ENCODE results near the gene SCAMP4. TPM values are rescaled to one million over a fixed set of nuclear protein-coding genes. Genes with fewer than 3 reads are reported as not detected.

Gene SCAMP4
- total RNA-seq, 2 donors from 2014 or later = 36.5 to 42.6 TPM

GRCh38 chr19:1957562-1958248 is 52.5 kb downstream of the SCAMP4 start:
- ATAC-seq (replicated peaks in 1 of 2) = no peak

GRCh38 chr19:1959928-1960589 is 54.9 kb downstream of the SCAMP4 start:
- no peak overlapping the region for H3K4me3 Mint-ChIP-seq
- peaks cover 11% of the 10 kb centered on the region for H3K4me1 Mint-ChIP-seq (ENCODE audit: low read depth)
- DNase-seq (no peak), ATAC-seq (replicated peaks in 1 of 2) (no peak)
- H3K27ac Mint-ChIP-seq = no peak overlapping the region
- H3K36me3 Mint-ChIP-seq (ENCODE audit: insufficient read depth in 2 of 2) = no peaks in the 10 kb centered on the region
- H3K9me3 Mint-ChIP-seq = no peaks in the 10 kb centered on the region
- H3K27me3 Mint-ChIP-seq (ENCODE audit: low read depth) = no peaks in the 10 kb centered on the region

More at GRCh38 chr19:1957562-1958248, 52.5 kb downstream of the SCAMP4 start:
- Mint-ChIP-seq H3K27me3 (ENCODE audit: low read depth) (no peaks in the 10 kb centered on the region), H3K27ac (no peak overlapping the region), H3K4me3 (no peak overlapping the region), H3K9me3 (no peaks in the 10 kb centered on the region), H3K36me3 (ENCODE audit: insufficient read depth in 2 of 2) (no peaks in the 10 kb centered on the region), H3K4me1 (ENCODE audit: low read depth) (peaks cover 11% of the 10 kb centered on the region)
- DNase-seq = no peak

- DNase-seq (no peak), ATAC-seq (replicated peaks in 1 of 2) (no peak)
- no peaks in the 10 kb centered on the region for H3K36me3 Mint-ChIP-seq (ENCODE audit: insufficient read depth in 2 of 2)
- H3K27ac Mint-ChIP-seq = no peak overlapping the region
- H3K4me3 Mint-ChIP-seq = no peak overlapping the region
- H3K4me1 Mint-ChIP-seq (ENCODE audit: low read depth) = peaks cover 19% of the 10 kb centered on the region
- no peaks in the 10 kb centered on the region for H3K9me3 Mint-ChIP-seq
- no peaks in the 10 kb centered on the region for H3K27me3 Mint-ChIP-seq (ENCODE audit: low read depth)
Measured at GRCh38 chr19:1961000-1961883, 56.0 kb downstream of the SCAMP4 start.

GRCh38 chr19:1962674-1963073 is 57.5 kb downstream of the SCAMP4 start:
- H3K36me3 Mint-ChIP-seq (ENCODE audit: insufficient read depth in 2 of 2) = no peaks in the 10 kb centered on the region
- ATAC-seq (replicated peaks in 1 of 2) = no peak
- H3K4me1 Mint-ChIP-seq (ENCODE audit: low read depth) = peaks cover 23% of the 10 kb centered on the region
- no peak overlapping the region for H3K4me3 Mint-ChIP-seq
- no peaks in the 10 kb centered on the region for H3K9me3 Mint-ChIP-seq
- H3K27me3 Mint-ChIP-seq (ENCODE audit: low read depth) = no peaks in the 10 kb centered on the region
- H3K27ac Mint-ChIP-seq = no peak overlapping the region
- DNase-seq = no peak

GRCh38 chr19:1967087-1967608 is 61.9 kb downstream of the SCAMP4 start:
- ATAC-seq (replicated peaks in 1 of 2) = peak; percentile 44 to 52
- Mint-ChIP-seq H3K27me3 (ENCODE audit: low read depth) (no peaks in the 10 kb centered on the region), H3K4me3 (peak overlapping the region in 1 of 2 donors; percentile 63), H3K36me3 (ENCODE audit: insufficient read depth in 2 of 2) (peaks cover 0 to 1% of the 10 kb centered on the region in 2 donors), H3K4me1 (ENCODE audit: low read depth) (peaks cover 16% of the 10 kb centered on the region), H3K27ac (peak overlapping the region; percentile 2), H3K9me3 (no peaks in the 10 kb centered on the region)
- DNase-seq = peak; percentile 21 to 22

GRCh38 chr19:1968279-1969175 is 63.3 kb downstream of the SCAMP4 start:
- H3K36me3 Mint-ChIP-seq (ENCODE audit: insufficient read depth in 2 of 2) = peaks cover 0 to 1% of the 10 kb centered on the region in 2 donors
- no peaks in the 10 kb centered on the region for H3K27me3 Mint-ChIP-seq (ENCODE audit: low read depth)
- no peak for ATAC-seq (replicated peaks in 1 of 2)
- no peak overlapping the region for H3K27ac Mint-ChIP-seq
- DNase-seq = no peak
- H3K4me3 Mint-ChIP-seq = no peak overlapping the region
- H3K9me3 Mint-ChIP-seq = no peaks in the 10 kb centered on the region
- peaks cover 19% of the 10 kb centered on the region for H3K4me1 Mint-ChIP-seq (ENCODE audit: low read depth)

- Mint-ChIP-seq H3K27me3 (ENCODE audit: low read depth) (no peaks in the 10 kb centered on the region), H3K36me3 (ENCODE audit: insufficient read depth in 2 of 2) (peaks cover 0 to 1% of the 10 kb centered on the region in 2 donors), H3K9me3 (no peaks in the 10 kb centered on the region), H3K27ac (no peak overlapping the region), H3K4me3 (no peak overlapping the region), H3K4me1 (ENCODE audit: low read depth) (peaks cover 21% of the 10 kb centered on the region)
- no peak for DNase-seq
- ATAC-seq (replicated peaks in 1 of 2) = no peak
Measured at GRCh38 chr19:1969176-1970002, 64.2 kb downstream of the SCAMP4 start.

- H3K4me3 Mint-ChIP-seq = no peak overlapping the region
- DNase-seq (no peak), ATAC-seq (replicated peaks in 1 of 2) (no peak)
- no peaks in the 10 kb centered on the region for H3K27me3 Mint-ChIP-seq (ENCODE audit: low read depth)
- no peaks in the 10 kb centered on the region for H3K9me3 Mint-ChIP-seq
- H3K36me3 Mint-ChIP-seq (ENCODE audit: insufficient read depth in 2 of 2) = peaks cover 0 to 1% of the 10 kb centered on the region in 2 donors
- no peak overlapping the region for H3K27ac Mint-ChIP-seq
- peaks cover 21% of the 10 kb centered on the region for H3K4me1 Mint-ChIP-seq (ENCODE audit: low read depth)
Measured at GRCh38 chr19:1970003-1970805, 65.0 kb downstream of the SCAMP4 start.

- Mint-ChIP-seq H3K9me3 (no peaks in the 10 kb centered on the region), H3K36me3 (ENCODE audit: insufficient read depth in 2 of 2) (peaks cover 0 to 3% of the 10 kb centered on the region in 2 donors), H3K27ac (no peak overlapping the region), H3K4me3 (no peak overlapping the region), H3K27me3 (ENCODE audit: low read depth) (no peaks in the 10 kb centered on the region), H3K4me1 (ENCODE audit: low read depth) (peaks cover 16% of the 10 kb centered on the region)
- ATAC-seq (replicated peaks in 1 of 2) = no peak
- DNase-seq = no peak
Measured at GRCh38 chr19:1970806-1971502, 65.8 kb downstream of the SCAMP4 start.

GRCh38 chr19:1974381-1975161 is 69.4 kb downstream of the SCAMP4 start:
- Mint-ChIP-seq H3K36me3 (ENCODE audit: insufficient read depth in 2 of 2) (peaks cover 0 to 3% of the 10 kb centered on the region in 2 donors), H3K27me3 (ENCODE audit: low read depth) (no peaks in the 10 kb centered on the region), H3K9me3 (no peaks in the 10 kb centered on the region), H3K4me1 (ENCODE audit: low read depth) (peaks cover 4% of the 10 kb centered on the region), H3K27ac (no peak overlapping the region), H3K4me3 (no peak overlapping the region)
- ATAC-seq (replicated peaks in 1 of 2) (no peak), DNase-seq (no peak)

Data from activated T-cell treated with anti-CD3 and anti-CD28 coated beads, Interleukin-2, amount 50 U/mL, for 72 hours (primary cell).